Measurements from ENCODE around the gene HDAC10.

HDAC10 gene

DNA sequence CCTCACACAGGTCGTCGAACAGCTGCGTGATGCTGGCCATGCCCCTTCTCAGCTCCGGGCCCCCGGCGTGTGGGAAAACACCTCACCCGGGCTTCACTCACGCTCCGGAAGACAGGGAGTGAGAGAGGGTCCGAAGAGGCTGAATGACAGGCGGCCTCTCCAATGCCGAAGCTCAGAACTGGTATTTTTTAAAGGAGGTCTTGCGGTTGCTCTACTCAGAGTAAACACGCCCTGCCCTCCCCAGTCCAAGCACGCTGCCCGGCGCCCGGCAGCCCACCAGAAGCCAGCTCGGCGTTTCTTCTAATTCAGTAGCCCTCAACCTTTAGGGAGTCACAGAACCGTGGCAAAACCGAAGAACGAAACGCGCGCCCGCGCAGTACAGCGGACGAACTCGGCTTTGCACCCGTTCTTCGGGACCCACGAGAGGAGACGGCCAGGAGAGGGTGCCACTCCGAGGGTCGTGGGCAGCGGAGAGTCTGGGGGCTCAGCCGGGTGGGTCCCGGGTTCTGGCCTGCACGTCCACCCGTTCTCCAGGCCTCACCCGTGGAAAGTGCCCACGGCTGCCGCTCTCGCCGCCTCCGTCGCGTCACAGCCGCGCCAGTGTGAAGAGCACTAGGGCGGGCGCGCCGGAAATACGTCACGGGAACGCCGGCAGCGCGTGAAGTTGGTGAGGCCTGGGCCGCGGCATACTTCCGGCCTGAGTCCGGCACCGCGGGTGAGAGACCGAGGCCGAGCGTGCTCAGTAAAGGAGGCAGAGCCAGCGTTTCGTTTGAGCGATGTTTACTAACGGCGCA lies 6.4 kb downstream of the HDAC10 start, which contains the start of gene TUBGCP6:
TSS of gene TUBGCP6 (minus strand) at position 604 of the 794 bp plus-strand sequence. CDS start at position 40, 564 bp downstream.
- H3K9ac ChIP-seq (ENCODE audit: low read length in 2 of 2) = peak within 1 kb of the TSS; percentile 92 to 96
- peak within 1 kb of the TSS; percentile 90 for H3K27ac ChIP-seq (ENCODE audit: low read length)
- H3K27me3 ChIP-seq (ENCODE audit: control insufficient read depth in 1 of 2, insufficient read depth in 2 of 2, low read length in 2 of 2) = no peaks in the 10 kb centered on the region
- peaks cover 42% of the 10 kb centered on the region for H3K4me1 ChIP-seq (ENCODE audit: control insufficient read depth, insufficient read depth, low read length)
- peak within 1 kb of the TSS; percentile 87 to 97 for H3K4me3 ChIP-seq (ENCODE audit: low read length in 2 of 2)
- H3K9me3 ChIP-seq (ENCODE audit: control insufficient read depth in 2 of 2, low read length in 2 of 2) = no peaks in the 10 kb centered on the region
- H3K36me3 ChIP-seq (ENCODE audit: control insufficient read depth in 2 of 2, insufficient read depth in 2 of 2, low read length in 2 of 2) = peaks cover 13 to 21% of the 10 kb centered on the region in 2 donors

DNA sequence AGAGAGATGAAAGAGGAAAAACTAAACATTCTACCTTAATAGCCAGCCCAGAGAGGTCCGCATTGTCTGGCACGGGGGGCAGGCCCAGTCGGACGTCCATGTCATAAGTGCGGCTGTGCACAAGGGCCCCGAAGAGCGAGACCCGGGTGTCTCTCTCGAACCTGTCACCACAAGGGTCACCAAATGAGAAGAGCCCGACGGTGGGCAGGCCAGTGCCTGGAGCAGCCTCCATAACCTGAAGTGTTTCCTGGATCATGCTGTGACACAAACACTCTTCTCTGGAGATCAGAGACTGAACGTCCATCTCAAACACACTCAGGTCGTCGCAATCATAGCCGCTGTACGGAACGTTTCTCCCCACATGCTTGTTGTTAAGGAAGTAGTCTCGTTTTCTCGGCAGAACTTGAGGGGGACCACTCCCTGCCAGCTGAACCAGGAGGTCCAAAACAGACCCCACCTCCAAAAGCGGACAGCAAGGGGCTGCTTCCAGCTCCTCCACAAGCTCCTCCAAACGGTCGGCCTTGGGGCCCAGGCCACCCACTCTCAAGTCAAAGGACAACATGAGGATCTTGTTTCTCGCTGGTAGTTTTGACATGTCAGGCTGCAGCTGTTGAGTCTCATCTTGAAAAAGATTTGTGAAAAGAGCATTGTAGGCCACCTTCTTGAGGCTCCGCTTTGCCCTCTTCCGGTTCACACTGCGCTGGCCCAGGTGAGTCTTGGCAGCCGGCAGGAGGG lies 7.2 kb downstream of the HDAC10 start:
- Histone ChIP-seq H3K4me3 (ENCODE audit: low read length in 2 of 2) (peak overlapping the region; percentile 87 to 97), H3K4me1 (ENCODE audit: control insufficient read depth, insufficient read depth, low read length) (peaks cover 40% of the 10 kb centered on the region), H3K9me3 (ENCODE audit: control insufficient read depth in 2 of 2, low read length in 2 of 2) (no peaks in the 10 kb centered on the region), H3K27ac (ENCODE audit: low read length) (peak overlapping the region; percentile 90), H3K36me3 (ENCODE audit: control insufficient read depth in 2 of 2, insufficient read depth in 2 of 2, low read length in 2 of 2) (peaks cover 13 to 23% of the 10 kb centered on the region in 2 donors), H3K9ac (ENCODE audit: low read length in 2 of 2) (peak overlapping the region; percentile 92 to 96), H3K27me3 (ENCODE audit: control insufficient read depth in 1 of 2, insufficient read depth in 2 of 2, low read length in 2 of 2) (no peaks in the 10 kb centered on the region)

DNA sequence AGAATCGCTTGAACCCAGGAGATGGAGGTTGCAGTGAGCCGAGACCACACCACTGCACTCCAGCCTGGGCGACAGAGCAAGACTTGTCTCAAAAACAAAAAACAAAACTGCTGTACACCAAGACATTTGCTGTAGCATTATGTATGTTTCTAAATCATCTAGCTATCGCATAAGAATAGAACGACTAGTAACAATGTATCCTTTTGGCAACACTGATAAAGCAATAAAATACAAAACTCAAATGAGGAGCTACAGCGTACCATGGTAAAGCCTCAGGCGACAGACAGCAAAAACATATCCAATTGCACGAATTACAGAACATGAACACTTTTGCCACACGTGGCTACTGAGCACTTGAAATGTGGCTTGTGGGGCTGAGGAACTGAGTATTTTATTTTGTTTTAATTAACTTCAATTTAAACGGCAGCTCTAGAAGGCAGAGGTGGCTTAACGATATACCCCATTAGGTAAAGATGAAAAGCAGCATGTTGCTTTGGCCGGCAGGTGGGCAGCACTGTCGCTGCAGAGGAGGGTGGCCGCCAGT lies 8.6 kb downstream of the HDAC10 start:
- H3K36me3 ChIP-seq (ENCODE audit: control insufficient read depth in 2 of 2, insufficient read depth in 2 of 2, low read length in 2 of 2) = peaks cover 13 to 21% of the 10 kb centered on the region in 2 donors
- peak overlapping the region; percentile 0 to 20 for H3K9ac ChIP-seq (ENCODE audit: low read length in 2 of 2)
- no peaks in the 10 kb centered on the region for H3K9me3 ChIP-seq (ENCODE audit: control insufficient read depth in 2 of 2, low read length in 2 of 2)
- peaks cover 40% of the 10 kb centered on the region for H3K4me1 ChIP-seq (ENCODE audit: control insufficient read depth, insufficient read depth, low read length)
- H3K27ac ChIP-seq (ENCODE audit: low read length) = no peak overlapping the region
- no peaks in the 10 kb centered on the region for H3K27me3 ChIP-seq (ENCODE audit: control insufficient read depth in 1 of 2, insufficient read depth in 2 of 2, low read length in 2 of 2)
- peak overlapping the region; percentile 42 to 97 for H3K4me3 ChIP-seq (ENCODE audit: low read length in 2 of 2)

DNA sequence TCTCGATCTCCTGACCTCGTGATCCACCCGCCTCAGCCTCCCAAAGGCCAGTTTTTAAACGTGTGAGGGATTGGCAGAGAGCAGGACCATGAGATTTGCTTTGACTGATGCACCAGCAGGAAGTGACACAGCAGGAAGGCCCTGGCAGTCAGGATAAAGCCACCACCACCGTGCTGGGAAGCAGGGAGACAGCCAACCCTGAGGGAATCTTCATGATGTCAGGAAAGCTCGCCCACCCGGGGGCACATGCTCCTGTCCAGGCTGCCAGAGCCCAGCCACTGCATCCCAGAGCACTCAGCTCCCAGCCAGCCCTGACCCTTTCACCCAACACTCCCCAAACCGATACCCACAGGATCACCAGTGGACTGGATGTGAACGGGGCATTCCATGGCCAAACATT lies 12.3 kb downstream of the HDAC10 start:
- H3K36me3 ChIP-seq (ENCODE audit: control insufficient read depth in 2 of 2, insufficient read depth in 2 of 2, low read length in 2 of 2) = peaks cover 5 to 18% of the 10 kb centered on the region in 2 donors
- H3K27ac ChIP-seq (ENCODE audit: low read length) = no peak overlapping the region
- no peak overlapping the region for H3K4me3 ChIP-seq (ENCODE audit: low read length in 2 of 2)
- H3K27me3 ChIP-seq (ENCODE audit: control insufficient read depth in 1 of 2, insufficient read depth in 2 of 2, low read length in 2 of 2) = no peaks in the 10 kb centered on the region
- H3K4me1 ChIP-seq (ENCODE audit: control insufficient read depth, insufficient read depth, low read length) = peaks cover 17% of the 10 kb centered on the region
- H3K9ac ChIP-seq (ENCODE audit: low read length in 2 of 2) = no peak overlapping the region
- H3K9me3 ChIP-seq (ENCODE audit: control insufficient read depth in 2 of 2, low read length in 2 of 2) = no peaks in the 10 kb centered on the region

DNA sequence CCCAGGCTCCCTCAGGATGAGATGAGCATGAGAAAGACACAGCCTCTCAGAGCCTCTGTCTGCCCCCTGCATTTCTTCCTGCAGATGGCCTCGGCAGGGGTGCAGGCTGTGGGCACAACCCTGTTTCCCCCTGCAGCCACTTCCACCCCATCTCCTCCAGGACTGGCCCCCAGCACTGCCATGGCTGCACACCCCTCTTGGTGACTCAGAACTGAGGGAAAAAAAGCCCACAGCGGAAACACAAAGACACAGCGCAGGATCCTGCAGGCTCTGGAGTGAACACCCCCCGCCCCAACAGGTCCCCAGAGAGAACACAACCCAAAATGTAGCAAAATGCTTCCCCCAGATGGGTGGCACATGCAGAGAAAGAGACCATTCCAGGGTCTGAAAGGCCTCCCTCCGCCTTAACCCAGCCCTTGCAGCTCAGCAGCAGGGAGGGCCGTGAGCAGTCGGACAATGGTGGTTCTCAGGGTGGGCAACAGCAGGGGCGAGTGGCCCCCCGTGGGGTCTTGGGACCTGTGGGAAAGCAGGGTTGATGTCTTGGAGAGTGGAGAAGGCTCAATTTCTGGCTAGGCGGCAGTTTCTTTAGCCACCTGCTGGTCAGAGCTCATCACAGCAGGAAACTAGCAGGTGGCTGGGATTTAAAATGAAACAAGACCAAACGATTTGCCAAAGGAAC lies 14.2 kb downstream of the HDAC10 start:
- H3K27me3 ChIP-seq (ENCODE audit: control insufficient read depth in 1 of 2, insufficient read depth in 2 of 2, low read length in 2 of 2) = no peaks in the 10 kb centered on the region
- no peaks in the 10 kb centered on the region for H3K9me3 ChIP-seq (ENCODE audit: control insufficient read depth in 2 of 2, low read length in 2 of 2)
- peaks cover 5 to 20% of the 10 kb centered on the region in 2 donors for H3K36me3 ChIP-seq (ENCODE audit: control insufficient read depth in 2 of 2, insufficient read depth in 2 of 2, low read length in 2 of 2)
- H3K4me1 ChIP-seq (ENCODE audit: control insufficient read depth, insufficient read depth, low read length) = peaks cover 10% of the 10 kb centered on the region
- no peak overlapping the region for H3K4me3 ChIP-seq (ENCODE audit: low read length in 2 of 2)
- H3K9ac ChIP-seq (ENCODE audit: low read length in 2 of 2) = no peak overlapping the region
- H3K27ac ChIP-seq (ENCODE audit: low read length) = no peak overlapping the region

DNA sequence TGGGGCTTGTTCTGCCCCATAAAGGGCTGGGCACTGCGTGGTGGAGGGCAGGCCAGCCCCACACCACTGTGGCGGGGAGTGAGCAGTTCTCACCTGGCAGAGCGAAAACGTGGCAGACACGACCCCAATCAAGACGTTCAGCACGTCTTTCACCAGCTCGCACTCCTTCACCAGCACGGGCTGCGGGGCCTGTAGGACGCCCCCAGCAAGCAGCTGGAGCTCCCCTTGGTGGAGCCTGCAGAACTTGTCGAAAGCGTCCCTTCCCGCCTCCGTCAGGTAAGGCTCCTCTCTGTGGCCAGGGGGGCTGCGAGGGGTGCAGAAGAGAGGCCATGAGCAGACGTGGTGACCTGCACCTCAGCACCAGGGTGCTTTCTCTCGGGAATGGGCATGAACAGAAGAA lies 17.8 kb downstream of the HDAC10 start:
- Histone ChIP-seq H3K27ac (ENCODE audit: low read length) (no peak overlapping the region), H3K36me3 (ENCODE audit: control insufficient read depth in 2 of 2, insufficient read depth in 2 of 2, low read length in 2 of 2) (peaks cover 9 to 14% of the 10 kb centered on the region in 2 donors), H3K27me3 (ENCODE audit: control insufficient read depth in 1 of 2, insufficient read depth in 2 of 2, low read length in 2 of 2) (no peaks in the 10 kb centered on the region), H3K4me3 (ENCODE audit: low read length in 2 of 2) (no peak overlapping the region), H3K9ac (ENCODE audit: low read length in 2 of 2) (no peak overlapping the region), H3K4me1 (ENCODE audit: control insufficient read depth, insufficient read depth, low read length) (no peaks in the 10 kb centered on the region), H3K9me3 (ENCODE audit: control insufficient read depth in 2 of 2, low read length in 2 of 2) (no peaks in the 10 kb centered on the region)

DNA sequence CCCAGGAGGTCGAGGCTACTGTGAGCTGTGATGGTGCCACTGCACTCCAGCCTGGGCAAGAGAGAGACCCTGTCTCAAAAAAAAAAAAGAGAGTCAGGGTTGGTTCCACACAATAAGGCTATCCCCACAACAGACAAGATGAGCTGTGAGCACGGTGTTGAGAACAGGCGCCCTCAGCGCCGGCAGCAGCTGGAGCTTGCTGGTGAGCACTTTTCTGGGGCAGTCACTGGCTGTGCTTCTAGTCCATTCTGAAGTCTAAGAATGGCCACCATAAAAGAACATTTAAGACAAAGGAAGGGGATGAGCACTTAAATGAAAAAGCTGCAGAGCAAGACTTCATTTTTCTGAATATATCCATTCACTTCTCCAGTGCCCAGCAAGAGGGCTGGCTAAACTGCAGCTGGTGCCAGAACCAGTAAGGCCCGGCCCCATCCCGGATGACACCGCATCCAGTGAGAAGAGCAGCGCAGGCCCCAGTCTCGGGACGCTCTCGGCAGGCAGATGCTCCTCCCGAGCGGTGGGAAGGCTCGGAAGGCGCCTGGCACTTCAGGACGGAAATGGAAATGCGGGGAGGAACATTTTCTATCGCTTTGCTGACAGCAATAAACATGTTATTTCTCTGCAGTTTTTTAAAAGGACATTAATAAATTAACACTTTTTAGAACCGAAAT lies 18.4 kb downstream of the HDAC10 start:
- H3K36me3 ChIP-seq (ENCODE audit: control insufficient read depth in 2 of 2, insufficient read depth in 2 of 2, low read length in 2 of 2) = peaks cover 9 to 16% of the 10 kb centered on the region in 2 donors
- no peak overlapping the region for H3K9ac ChIP-seq (ENCODE audit: low read length in 2 of 2)
- no peaks in the 10 kb centered on the region for H3K4me1 ChIP-seq (ENCODE audit: control insufficient read depth, insufficient read depth, low read length)
- H3K4me3 ChIP-seq (ENCODE audit: low read length in 2 of 2) = no peak overlapping the region
- H3K27ac ChIP-seq (ENCODE audit: low read length) = no peak overlapping the region
- H3K27me3 ChIP-seq (ENCODE audit: control insufficient read depth in 1 of 2, insufficient read depth in 2 of 2, low read length in 2 of 2) = no peaks in the 10 kb centered on the region
- no peaks in the 10 kb centered on the region for H3K9me3 ChIP-seq (ENCODE audit: control insufficient read depth in 2 of 2, low read length in 2 of 2)

DNA sequence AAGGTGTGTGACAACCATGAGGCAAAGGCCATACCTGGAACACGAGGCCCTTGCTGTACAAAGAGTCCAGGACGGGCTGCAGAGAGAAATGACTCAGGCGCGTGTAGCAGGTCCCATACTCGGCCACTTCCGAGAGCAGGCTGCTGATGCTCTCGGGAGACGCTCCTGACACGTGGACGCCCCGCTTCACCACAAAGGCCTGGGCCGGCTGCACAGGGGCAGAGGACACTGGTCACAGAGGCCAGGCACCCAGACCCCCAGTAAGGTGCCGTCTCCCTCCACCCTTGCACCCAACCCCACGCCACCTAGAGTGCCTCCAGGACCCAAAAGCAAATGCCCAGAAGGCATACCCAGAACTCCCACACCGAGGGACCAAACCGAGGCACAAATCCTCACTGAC lies 21.7 kb downstream of the HDAC10 start:
- Histone ChIP-seq H3K4me1 (ENCODE audit: control insufficient read depth, insufficient read depth, low read length) (no peaks in the 10 kb centered on the region), H3K4me3 (ENCODE audit: low read length in 2 of 2) (no peak overlapping the region), H3K27me3 (ENCODE audit: control insufficient read depth in 1 of 2, insufficient read depth in 2 of 2, low read length in 2 of 2) (no peaks in the 10 kb centered on the region), H3K9ac (ENCODE audit: low read length in 2 of 2) (no peak overlapping the region), H3K9me3 (ENCODE audit: control insufficient read depth in 2 of 2, low read length in 2 of 2) (no peaks in the 10 kb centered on the region), H3K36me3 (ENCODE audit: control insufficient read depth in 2 of 2, insufficient read depth in 2 of 2, low read length in 2 of 2) (peaks cover 22 to 27% of the 10 kb centered on the region in 2 donors), H3K27ac (ENCODE audit: low read length) (no peak overlapping the region)

DNA sequence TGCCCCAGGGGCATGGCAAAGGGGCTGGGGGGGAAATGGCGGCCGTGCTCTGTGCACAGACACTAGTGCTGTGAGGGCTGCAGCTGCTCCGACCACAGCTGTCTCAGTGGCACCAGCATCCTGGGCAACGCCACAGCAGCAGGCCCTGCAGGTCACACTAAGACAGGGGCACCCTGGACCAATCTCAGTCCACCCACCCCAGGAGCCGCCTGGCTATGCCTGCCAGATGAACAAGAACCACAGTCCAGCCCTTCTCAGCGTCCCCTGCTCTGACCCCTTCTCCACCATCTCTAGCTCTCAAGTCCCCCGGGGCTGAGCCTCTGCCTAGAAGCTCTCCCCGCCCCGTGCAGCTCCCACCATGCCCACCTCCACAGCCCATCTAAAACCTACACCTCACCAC lies 22.7 kb downstream of the HDAC10 start:
- Histone ChIP-seq H3K27ac (ENCODE audit: low read length) (no peak overlapping the region), H3K36me3 (ENCODE audit: control insufficient read depth in 2 of 2, insufficient read depth in 2 of 2, low read length in 2 of 2) (peaks cover 30 to 34% of the 10 kb centered on the region in 2 donors), H3K4me1 (ENCODE audit: control insufficient read depth, insufficient read depth, low read length) (no peaks in the 10 kb centered on the region)

More for the DNA sequence above, 22.7 kb downstream of the HDAC10 start:
- H3K27me3 ChIP-seq (ENCODE audit: control insufficient read depth in 1 of 2, insufficient read depth in 2 of 2, low read length in 2 of 2) = no peaks in the 10 kb centered on the region
- no peak overlapping the region for H3K4me3 ChIP-seq (ENCODE audit: low read length in 2 of 2)
- no peak overlapping the region for H3K9ac ChIP-seq (ENCODE audit: low read length in 2 of 2)
- no peaks in the 10 kb centered on the region for H3K9me3 ChIP-seq (ENCODE audit: control insufficient read depth in 2 of 2, low read length in 2 of 2)
